Skeletal muscle satellite cell (primary cell): Measurements from ENCODE around the gene OR1Q1.

Source experiments
- H3K27me3 ChIP-seq: 2 replicates; pipeline ENCODE4 v1.7.0; 2013; ENCODE audit warnings: low read length; ENCODE audit not compliant: control insufficient read depth, insufficient read depth
- H3K36me3 ChIP-seq: 2 replicates; pipeline ENCODE4 v1.7.0; 2013; ENCODE audit warnings: mild to moderate bottlenecking, control low read depth, low read length; ENCODE audit not compliant: insufficient read depth
- H3K4me1 ChIP-seq: 2 replicates; pipeline ENCODE4 v1.7.0; 2013; ENCODE audit warnings: low read length; ENCODE audit not compliant: control insufficient read depth, insufficient read depth
- H3K4me2 ChIP-seq: 2 replicates; pipeline ENCODE4 v1.7.0; 2013; ENCODE audit warnings: mild to moderate bottlenecking, low read length
- H3K4me3 ChIP-seq: 2 replicates; pipeline ENCODE4 v1.7.0; 2013; ENCODE audit warnings: low read length
- H3K9ac ChIP-seq: 2 replicates; pipeline ENCODE4 v1.7.0; 2013; ENCODE audit warnings: mild to moderate bottlenecking, low read depth, low read length, moderate library complexity
- H3K9me3 ChIP-seq: replicated peaks from 2 replicates; pipeline ENCODE4 v1.7.0; 2013; ENCODE audit warnings: mild to moderate bottlenecking, control low read depth, low read length

Gene OR1Q1

GRCh38 chr9:122657527-122657926 lies 43.0 kb downstream of the OR1Q1 start, which contains the start of gene OR1B1:
Gene OR1B1 (minus strand): TSS chr9:122657627.
- H3K36me3 ChIP-seq, result no peaks in the 10 kb centered on the region
- H3K9ac ChIP-seq, result no peak within 1 kb of the TSS
- no peak within 1 kb of the TSS for H3K4me2 ChIP-seq
- no peaks in the 10 kb centered on the region for H3K4me1 ChIP-seq
- H3K9me3 ChIP-seq, result no peaks in the 10 kb centered on the region
- no peak within 1 kb of the TSS for H3K4me3 ChIP-seq
- H3K27me3 ChIP-seq, result no peaks in the 10 kb centered on the region

DNA sequence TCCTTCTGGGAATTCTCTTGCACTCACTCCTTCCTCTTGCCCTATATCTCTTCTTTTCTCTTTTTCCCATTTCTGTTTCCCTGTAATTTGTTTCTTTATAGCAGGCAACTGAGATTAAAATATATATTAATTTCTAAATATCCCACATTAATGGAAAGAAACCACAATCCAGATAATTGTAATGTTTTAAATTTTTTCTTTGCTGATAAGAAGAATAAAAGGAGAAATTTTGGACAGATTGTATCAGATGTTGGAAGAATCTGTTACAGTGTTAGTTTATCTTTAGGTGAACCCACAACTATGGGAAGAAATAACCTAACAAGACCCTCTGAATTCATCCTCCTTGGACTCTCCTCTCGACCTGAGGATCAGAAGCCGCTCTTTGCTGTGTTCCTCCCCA lies 46.9 kb downstream of the OR1Q1 start, which contains the start of gene OR1L1:
Gene OR1L1, plus strand, starts transcription at position 301 of the 400 bp plus-strand sequence. Its CDS starts 0 bp downstream, at position 301.
- H3K9me3 ChIP-seq, result no peaks in the 10 kb centered on the region
- H3K36me3 ChIP-seq, result no peaks in the 10 kb centered on the region
- H3K4me2 ChIP-seq, result no peak within 1 kb of the TSS
- no peak within 1 kb of the TSS for H3K9ac ChIP-seq
- H3K4me1 ChIP-seq, result no peaks in the 10 kb centered on the region
- H3K27me3 ChIP-seq, result no peaks in the 10 kb centered on the region
- H3K4me3 ChIP-seq, result no peak within 1 kb of the TSS
